B cell (primary cell): ENCODE data around the gene NCKIPSD.

ENCODE experiments used
- CTCF ChIP-seq: fragments of 200-600 bp; IDR thresholded peaks from one replicate; pipeline ENCODE4 v1.8.0; 2022; ENCODE audit warnings: antibody characterized with exemption, mild to moderate bottlenecking
- EZH2 ChIP-seq: IDR thresholded peaks from 2 replicates; pipeline ENCODE4 v1.6.1; 2012; ENCODE audit warnings: borderline replicate concordance, low read depth, mild to moderate bottlenecking, moderate library complexity, low read length; ENCODE audit not compliant: insufficient read depth, poor library complexity, severe bottlenecking

DNA sequence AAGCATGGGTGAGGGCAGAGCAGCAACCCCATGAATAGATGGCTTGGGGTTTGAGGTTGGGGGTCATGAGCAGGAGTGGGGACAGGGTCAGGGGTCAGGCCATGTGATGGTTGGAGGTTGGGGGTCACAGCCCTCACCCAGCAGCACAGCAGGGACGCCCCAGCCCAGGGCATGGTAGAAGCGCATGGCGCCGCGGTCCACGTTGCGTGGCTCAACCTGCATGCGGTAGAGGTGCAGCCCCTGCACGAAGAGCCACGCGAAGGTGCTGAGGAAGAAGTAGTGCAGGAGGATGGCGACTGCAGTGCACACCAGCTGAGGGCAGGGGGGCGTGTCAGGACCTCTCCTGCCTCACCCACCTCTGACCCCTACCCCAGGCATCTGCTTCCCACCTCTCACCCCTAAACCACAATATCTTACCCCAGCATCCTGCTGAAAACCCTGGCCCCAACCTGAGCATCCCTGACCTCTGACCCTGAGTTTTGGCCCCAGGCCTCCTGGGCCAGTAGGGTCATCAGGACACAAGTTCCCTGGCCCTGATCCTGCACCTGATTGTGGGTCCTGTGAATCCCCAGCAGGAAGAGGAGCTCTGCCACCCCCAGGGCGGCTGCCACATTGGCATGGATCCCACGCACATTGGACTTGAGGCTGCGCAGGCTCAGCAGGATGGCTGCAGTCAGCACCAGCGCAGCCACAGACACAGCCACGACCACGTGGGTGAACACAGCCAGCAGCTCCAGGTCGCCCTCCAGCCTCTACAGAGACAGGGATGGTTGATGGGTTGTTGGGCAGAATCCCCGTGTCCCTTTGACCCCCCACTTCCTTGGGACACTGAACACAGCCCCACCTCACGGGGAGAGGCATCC is 40.6 kb downstream of the NCKIPSD start:
- no peak for TF ChIP-seq CTCF
- no peak for TF ChIP-seq EZH2
